GM21723 (cell line): ENCODE measurements around the gene ITPK1.

Experiments used
- ATAC-seq: cut with Tn5 transposase; IDR thresholded peaks from one replicate; pipeline ENCODE4 v1.9.1; 2021; ENCODE audit warnings: mild to moderate bottlenecking, moderate library complexity; ENCODE audit not compliant: unreplicated experiment

Gene ITPK1

DNA sequence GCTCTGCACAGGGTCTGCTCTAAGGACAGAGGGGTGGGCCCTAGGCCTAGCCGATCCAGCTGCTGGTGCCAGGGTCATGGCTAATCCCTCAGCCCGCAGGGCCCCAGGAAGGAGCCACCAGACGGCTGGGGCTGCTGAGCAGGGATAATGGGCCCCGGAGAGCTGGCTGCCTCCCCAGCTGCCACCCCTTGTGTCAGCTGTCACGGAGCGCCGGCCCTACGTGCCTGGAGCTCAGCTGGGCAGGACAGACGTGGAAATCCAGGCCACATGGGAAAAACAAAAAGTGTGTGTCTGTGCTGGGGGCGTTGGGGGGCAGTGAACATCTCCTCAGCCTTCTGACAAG is 156.6 kb downstream of the ITPK1 start:
- ATAC-seq: no peak

DNA sequence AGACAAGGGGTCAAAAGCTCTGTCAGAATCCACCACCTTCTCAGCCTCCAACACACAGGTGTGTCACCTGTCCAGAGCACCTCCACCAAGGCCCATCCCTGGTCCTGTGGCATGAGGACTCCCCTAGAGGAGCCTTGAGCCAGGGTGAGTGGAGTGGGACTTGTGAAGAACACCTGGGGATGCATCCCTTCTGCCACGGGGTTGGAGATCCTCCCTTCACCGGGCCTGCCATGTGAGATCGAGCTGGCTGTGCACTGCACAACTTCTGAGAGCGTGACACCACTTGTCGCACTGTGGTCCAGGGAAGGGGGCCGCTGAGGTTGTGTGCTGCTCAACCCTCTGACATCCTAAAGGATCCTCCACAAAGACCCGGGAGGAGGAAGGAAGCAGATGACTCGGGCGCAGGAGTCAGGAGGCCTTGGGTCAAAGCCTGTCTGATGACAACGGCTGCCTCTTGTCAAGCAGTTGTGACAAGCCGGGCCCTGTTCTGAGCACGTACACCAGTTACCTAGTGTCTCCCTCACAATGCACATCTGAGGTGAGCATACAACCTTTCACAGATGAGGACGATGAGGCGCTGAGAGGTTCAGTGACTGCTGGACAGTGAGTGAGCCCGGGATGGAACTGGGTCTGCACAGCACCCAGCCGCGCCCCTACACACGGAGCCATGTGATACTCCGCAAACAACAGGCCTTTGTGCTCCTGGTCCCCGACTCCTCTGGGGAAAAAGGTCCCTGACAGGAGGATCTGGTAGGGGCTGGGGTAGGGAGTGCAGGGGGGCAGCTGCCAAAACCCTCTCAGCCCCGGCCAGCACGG is 157.1 kb downstream of the ITPK1 start:
- no peak for ATAC-seq

DNA sequence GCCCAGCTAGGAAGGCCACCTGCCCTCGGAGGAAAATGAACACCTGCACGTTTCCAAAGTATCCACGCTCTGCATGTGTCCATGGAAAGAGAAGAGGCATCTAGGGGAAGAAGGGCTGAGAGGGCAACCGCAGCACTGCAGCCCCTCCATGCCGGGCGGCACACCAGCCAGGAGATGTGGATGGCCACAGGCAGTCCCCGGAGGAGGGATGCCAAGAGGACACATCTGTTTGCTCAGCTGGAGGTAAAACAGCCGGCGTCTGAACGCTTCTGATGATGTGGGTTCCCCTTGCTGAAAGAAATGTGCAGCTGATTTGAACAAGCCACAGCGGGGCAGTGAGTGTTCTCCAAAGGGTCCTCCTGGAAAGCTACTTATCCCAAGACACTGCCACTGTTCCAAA is 158.8 kb downstream of the ITPK1 start:
- no peak for ATAC-seq

DNA sequence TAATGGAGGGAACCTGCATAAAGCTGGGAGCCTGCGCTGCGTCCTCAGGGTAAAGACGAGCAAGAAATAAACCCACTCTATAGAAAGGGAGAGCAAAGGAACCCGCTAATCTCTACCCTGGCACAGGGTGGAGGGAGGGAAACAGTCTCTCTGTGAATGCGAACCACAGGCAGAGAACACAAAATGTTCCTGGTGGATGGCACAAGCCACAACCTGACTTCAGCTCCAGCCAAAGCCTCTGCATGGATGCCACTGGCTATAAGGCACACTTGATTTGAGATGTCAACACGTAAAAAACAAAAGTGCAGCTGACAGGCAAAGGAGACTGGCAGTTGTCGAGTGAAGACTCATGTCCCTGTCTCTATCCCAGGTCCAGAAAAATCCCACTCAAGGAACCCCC is 160.3 kb downstream of the ITPK1 start:
- ATAC-seq: no peak

DNA sequence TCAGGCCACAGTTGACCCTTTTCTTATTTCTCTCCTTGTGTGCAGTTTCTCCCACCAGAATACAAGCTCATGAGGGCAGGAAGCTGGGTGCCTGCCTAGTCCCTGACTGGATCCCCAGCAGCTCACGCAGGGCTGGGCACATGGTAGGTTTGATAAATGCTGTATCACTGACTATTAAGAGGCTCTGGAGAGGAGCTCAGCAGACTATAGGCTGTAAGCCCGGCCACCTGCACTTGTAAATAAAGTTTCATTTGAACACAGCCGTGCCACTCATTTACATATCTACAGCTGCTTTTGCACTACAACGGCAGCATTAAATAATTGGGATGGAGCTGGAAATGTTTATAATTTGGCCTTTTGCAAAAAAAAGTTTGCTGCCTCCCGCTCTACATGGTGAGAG is 160.8 kb downstream of the ITPK1 start:
- no peak for ATAC-seq

DNA sequence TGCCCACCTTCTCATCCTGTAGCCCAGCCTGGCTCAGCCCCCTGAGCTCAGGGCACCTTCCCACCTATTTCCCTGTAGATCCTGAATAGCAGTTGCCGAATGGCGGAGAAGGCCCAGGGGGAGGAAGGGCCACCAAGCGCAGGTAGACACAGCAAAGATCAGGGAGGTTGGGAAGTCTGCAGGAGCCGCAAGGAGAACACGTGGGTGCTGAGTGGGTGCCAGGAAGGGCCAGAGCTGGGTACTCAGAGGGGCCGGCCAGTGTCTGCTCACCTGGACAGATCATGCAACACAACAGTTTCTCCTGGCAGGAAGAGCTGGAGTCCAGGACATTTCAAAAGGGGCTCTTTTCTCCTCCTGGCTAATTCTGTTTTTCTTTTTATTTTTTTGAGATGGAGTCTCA is 162.2 kb downstream of the ITPK1 start:
- no peak for ATAC-seq

DNA sequence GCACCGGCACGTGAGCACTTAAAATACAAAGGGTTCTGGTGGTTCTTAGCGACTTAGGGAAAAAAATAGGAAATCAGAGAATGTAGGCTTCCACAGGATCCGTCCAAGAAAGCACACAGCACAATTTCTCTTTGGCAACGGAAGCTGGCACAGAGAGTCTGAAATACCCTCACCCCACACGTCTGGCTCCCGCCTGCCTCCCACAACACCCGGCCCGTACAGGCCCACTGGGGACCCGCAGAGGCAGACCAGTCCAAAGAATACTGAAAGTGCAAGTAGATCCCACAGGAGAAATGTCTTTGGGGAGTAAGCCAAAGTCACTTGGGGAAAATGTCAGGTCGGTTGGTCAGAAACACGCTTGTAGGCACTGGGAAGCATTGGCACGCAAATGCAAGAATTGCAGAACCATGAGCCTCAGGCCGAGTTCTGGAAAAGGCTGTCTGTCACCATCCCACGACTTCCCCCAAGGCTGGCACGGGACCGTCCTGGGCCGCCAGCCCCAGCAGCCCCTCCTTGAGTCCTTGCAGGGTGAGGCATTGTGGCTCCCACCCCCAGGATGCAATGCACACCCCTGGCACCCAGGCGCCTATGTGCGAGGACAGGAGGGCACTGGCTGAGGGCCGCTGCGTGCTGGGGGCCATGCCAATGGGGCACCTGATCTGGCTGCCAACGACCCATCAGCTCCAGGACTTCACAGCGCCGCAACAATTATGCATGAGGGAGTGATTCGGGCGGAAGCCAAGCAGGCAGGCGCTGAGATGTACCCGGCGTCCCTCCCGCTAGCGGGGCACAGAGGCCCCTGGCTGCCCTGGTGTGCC is 163.0 kb downstream of the ITPK1 start:
- ATAC-seq: no peak

DNA sequence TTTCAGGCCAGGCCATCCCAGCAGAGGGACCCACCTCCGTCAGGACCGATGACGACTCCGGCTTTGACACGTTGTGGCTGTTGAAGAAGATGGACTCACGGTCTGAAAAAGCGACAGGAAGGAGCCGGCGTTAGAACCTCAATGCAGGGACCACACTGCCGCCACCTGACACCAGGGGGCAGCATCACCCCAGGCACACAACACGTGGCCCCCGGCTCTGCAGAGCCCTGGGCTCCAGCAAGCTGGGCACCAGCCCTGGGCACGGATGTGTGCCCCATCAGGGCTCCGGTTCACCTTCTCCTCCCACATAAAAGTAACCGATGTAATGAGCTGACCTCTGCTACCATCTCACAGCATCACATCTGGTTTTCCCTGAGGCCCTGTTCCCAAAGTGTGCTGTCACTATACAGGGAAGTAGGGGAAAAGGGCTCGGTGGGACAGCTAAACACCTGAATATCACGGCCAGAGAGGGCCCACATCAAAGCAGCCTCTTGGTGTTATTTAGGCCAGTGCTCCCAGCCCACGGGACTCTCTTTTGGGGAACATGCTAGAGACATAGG is 163.7 kb downstream of the ITPK1 start:
- ATAC-seq: peak; percentile 92

DNA sequence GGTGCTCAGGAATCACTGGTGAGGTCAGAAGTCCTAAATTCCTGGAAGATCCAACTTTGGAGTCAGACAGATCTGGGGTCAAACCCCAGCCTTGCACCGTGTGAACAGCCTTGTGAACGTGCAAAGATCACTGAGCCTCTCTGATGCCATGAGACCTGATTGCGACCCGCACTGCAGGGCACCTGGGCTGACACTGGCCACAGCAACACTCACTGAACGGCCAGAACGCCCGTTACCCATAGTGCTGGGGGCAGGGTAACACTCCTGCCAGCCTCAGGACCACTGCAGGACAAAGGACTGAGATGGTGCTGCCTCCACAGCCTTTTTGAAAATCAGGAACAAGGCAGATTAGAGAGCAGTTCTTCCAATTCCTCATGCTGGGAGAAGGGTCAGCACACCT is 164.5 kb downstream of the ITPK1 start:
- no peak for ATAC-seq

DNA sequence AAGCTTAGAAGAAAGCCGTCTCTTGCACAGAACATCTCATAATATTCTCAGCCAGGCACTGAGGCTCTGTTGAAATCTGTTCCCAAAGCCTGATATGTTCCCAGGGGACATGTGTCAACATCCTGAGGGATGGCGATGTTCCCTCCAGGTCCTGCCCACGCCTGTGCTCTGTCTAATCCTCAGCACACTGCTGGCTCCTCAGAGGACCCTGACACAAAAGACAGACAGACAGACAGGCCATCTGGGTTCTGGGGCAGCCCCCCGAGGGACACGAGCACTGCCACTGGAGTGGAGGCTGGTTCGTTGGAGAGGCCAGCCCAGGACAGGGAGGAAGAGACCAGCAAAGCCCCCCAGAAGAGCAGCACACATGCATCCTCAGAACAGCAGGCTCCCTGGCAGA is 165.0 kb downstream of the ITPK1 start:
- ATAC-seq: no peak

DNA sequence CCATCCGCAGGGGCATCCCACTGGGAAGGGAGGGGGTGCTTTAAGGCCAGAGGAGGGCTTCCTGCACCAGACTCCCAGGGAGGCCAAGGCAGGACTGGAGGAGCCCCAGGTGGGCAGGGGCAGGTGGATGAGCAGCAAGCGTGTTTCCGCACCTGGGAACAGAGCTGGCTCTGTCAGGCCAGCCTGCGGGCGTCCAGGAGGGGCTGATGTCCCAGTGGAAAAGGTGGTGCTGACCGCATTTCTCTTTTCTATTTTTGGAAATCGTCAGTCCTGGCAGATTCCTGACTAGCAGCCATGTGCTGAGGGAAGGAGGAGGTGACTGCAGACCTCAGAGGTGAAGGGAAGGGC is 165.6 kb downstream of the ITPK1 start:
- no peak for ATAC-seq

DNA sequence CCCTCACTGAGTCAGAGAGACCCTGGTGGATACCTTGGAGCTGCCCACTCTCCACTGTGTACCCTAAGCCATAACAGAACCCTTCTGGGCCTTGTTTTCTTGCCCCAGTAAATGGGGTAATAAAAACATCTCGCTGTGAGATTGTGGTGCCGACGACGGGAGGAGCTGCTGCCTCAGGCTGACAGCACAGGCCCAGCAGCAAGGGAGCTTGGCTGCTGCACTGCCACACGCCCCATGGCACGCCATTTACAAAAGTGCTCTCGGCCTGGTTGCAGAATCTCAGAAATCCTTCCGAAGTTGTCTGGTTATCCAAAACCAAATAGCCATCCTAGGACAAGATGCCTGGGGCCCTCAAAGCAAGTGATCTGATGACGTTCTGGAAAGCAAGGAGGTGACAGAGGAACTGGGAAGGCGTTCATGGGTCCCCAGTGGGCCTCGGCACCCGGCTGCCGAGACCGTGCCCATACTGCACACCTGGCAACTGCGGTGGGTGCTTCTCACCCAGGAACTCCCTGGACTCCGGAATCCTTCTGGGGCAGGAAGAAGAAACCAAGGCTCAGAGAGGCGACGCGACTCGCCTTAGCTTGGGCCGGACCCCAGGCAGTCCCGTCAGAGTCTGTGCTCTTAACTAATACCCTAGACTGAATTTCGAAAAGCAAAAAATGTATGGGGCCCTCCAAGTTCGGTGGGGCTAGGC is 166.1 kb downstream of the ITPK1 start:
- no peak for ATAC-seq

DNA sequence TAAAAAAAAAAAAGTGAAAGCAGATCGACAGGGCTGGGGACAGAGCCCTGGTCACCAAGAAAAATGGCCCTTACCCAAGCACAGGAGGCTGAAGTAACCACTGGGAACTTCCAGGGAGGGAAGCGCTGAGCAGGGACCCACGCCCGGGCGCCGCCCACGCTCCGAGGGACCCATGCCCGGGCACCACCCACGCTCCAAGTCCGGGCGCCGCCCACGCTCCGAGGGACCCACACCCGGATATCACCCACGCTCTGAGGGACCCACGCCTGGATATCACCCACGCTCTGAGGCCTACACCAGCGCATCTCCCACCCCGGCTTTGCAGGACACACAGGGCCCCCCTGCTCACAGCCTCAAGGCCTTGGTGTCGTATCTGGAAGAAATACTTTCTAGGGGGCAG is 167.1 kb downstream of the ITPK1 start:
- no peak for ATAC-seq

DNA sequence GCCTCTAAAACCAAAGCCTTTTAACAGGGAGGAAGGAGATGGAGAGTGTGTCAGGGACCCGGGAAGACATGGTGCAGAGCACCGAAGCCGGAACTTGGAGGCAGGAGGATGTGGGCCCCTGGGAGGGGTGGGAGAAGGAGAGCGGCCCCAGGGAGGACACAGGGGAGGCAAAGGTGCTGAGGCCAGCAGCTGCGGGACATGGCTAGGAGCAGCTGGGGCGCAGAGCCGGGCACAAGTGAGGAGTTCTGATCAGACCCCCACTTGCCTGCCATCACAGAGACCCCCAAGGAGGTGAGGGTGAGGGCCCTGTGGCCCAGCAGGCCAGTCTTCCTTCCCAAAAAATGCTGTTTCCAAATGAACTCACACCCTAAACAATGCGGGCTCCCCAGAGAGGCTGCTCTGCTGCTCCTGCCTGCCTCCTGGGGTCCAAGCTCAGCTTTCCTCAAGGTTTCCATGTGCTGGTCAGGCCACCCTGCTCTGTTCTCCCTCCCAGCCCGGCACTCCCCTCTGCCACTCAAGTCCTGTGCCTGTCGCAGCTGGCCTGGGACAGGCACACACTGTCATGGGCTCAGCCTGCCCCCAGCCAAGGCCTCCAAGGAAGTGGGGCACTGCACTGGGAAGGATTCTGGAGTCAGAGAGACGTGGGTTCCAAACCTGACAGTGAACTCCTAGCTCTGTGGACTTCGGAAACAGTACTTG is 168.7 kb downstream of the ITPK1 start:
- no peak for ATAC-seq

DNA sequence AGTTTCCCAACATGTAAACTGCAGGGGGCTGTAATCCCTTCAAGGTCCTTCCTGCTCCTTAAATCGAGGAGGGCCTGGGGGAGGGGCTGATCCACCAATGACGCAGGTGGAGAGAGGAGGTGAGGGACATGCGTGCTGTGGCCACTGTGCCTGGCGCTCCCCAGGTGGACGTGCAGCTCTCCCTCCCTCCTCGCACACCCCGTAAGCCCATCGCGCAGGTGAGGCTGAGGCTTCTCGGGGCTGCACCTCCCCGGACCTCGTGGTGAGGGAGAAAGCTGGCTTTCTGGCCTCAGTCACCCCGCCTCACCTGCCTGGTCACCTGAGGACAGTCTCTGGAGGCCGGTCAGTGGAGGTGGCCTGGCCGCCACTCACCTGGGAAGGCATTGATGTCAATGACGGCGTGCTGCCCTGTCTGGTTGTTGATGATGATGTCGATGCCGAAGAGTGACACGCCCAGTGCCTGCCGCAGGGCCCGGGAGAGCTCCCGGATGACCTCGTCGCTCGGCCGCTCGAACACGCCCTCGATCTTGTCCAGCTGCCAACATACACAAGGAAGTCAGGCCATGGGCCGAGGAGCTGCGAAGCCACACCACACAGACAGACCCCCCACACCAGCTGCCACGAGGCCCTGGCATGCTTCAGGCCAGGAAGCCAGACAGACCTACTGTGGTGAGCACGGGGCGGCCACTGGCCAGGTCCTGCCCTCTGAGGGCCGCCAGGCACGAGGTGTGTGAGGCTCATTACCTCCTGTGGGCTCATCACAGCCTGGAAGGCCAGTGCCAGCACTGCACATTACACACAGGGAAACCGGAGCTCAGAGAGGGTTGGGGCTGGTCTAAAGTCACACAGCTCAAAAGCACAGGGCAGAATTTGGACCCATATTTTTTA is 169.5 kb downstream of the ITPK1 start:
- ATAC-seq: no peak

DNA sequence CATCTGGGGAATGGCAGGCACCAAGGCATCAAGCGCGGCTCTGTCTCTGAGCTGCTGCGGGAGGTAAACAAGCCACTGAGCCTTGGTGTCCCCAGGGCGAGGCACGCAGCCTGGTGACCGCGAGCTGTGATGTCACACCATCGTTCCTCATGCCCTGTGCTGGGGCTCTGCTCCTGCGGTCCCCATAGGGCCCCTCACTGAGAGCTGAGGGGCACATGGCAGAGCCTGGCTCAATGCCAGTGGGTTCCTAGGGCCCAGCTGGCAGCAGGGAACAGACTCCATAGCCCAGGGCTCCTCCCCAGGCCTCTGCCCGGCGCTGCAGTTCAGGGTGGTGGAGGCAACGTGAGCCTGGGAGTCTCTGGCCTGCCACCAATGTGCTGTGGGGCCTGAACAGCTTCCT is 170.2 kb downstream of the ITPK1 start:
- no peak for ATAC-seq

DNA sequence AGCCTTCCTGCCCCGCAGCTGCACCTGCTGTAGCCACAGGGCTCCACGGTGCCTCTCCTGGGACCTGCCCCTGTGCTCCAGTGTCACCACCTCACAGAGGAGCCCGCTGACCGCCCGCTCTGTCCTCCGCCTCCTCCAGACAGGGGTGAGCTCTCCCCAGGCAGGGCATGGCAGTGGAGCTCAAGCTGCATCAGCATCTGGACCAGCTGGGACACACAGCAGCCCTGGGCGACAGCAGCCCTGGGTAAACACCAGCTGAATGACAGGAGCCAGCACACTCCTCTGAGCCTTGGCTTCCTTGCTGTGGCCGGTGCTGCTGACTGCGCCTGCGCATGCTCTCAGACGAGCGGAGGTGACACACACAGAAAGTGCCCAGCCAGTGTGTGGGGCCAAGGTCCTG is 170.7 kb downstream of the ITPK1 start:
- no peak for ATAC-seq

DNA sequence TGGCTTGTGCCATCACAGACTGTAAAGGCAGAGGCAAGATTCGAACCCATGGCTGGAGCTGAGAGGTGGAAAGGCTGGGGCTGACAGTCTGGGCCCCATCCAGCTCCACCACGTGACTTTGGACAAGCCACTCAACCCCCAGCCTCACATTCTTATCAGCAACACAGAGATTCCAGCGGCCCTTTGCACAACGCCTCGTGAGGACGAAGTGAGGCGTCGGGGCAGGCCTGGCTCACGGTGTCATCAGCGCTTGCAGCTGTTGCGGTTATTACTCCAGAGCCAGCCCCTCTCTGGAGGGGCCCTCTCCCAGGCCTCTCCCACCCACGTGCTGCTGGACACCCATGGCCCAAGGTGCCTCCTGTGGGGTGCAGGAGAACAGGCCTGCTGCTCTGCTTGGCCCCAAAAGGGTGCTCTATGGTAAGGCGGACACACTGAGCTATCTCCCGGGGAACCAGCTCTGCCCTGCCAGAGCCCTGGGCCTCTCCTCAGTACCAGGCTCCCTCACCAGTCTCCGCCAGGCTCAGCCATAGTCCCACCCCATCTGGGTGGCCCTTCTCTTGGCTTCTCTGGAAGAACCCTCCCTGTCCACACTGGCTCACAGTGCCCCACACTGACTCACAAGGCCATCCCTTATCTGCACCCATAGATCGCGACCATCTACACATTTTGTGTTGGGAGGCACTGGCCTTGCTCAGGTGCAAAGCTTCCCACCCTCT is 171.7 kb downstream of the ITPK1 start:
- no peak for ATAC-seq

DNA sequence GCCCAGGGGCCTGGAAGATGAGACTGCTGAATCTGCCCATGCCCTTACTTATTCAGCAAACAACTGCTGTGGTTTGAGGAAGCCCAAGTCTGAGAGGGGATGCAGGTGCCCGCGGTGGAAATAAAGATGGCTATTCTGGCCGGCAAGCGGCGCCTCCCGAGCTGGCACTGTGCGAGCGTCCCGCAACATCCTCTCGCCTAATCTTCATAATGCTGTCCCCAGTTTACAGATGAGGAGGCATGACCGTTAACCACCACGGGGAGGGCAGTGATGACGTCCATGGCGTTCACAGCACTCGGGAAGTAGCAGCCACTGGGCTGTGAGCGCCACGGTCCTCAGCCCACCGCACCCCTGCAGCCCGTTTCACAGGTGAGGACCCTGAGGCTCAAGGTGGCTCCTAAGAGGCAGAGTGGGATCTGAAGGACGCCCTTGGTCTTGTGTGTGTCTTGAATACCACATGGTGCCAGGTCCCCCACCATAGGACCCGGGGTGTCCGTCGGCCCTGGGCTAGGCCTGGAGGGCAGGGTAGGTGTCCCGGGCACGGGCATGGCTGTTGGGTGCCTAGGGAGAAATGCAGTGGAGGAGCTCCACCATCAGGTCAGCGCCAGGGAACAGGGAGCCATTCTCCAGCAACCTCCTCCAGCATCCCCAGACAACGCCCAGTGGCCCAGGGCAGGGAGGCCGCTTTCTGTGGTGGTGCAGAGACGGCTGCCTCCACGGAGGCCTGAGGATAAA is 172.6 kb downstream of the ITPK1 start:
- ATAC-seq: no peak
